ENCODE results near the gene ANKRD11. TPM values are rescaled to one million over a fixed set of nuclear protein-coding genes. Genes with fewer than 3 reads are reported as not detected.

ANKRD11 gene
- total RNA-seq, 1 donor from 2014 or later = 133 TPM

DNA sequence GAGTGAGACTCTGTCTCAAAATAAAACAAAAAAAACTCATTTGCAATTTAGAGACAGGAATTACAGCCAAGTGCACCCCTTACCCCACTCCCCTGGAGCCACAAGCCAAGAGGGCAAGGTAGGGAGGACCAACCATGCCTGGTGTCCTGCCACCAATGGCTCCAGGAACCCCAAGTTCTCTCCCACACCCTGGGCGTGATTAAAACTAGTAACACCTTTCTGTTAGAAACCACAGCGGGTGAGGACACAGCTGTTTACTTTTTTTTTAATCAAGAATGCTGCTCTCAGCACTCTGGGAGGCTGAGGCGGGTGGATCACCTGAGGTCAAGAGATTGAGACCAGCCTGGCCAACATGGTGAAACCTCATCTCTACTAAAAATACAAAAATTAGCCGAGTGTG is 38.1 kb downstream of the ANKRD11 start:
- H3K4me3 ChIP-seq (ENCODE audit: low read depth, low read length) = no peak overlapping the region
- no peak for DNase-seq (ENCODE audit: low read depth)
- H3K27me3 ChIP-seq (ENCODE audit: control insufficient read depth, insufficient read depth, low read length) = no peaks in the 10 kb centered on the region
- H3K36me3 ChIP-seq (ENCODE audit: control insufficient read depth, insufficient read depth, low read length) = no peaks in the 10 kb centered on the region
- TF ChIP-seq, protein P1, sequence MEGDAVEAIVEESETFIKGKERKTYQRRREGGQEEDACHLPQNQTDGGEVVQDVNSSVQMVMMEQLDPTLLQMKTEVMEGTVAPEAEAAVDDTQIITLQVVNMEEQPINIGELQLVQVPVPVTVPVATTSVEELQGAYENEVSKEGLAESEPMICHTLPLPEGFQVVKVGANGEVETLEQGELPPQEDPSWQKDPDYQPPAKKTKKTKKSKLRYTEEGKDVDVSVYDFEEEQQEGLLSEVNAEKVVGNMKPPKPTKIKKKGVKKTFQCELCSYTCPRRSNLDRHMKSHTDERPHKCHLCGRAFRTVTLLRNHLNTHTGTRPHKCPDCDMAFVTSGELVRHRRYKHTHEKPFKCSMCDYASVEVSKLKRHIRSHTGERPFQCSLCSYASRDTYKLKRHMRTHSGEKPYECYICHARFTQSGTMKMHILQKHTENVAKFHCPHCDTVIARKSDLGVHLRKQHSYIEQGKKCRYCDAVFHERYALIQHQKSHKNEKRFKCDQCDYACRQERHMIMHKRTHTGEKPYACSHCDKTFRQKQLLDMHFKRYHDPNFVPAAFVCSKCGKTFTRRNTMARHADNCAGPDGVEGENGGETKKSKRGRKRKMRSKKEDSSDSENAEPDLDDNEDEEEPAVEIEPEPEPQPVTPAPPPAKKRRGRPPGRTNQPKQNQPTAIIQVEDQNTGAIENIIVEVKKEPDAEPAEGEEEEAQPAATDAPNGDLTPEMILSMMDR (IDR thresholded peaks at IDR 0.05; ENCODE audit: insufficient read depth, low read length, poor library complexity, severe bottlenecking) = no peak

DNA sequence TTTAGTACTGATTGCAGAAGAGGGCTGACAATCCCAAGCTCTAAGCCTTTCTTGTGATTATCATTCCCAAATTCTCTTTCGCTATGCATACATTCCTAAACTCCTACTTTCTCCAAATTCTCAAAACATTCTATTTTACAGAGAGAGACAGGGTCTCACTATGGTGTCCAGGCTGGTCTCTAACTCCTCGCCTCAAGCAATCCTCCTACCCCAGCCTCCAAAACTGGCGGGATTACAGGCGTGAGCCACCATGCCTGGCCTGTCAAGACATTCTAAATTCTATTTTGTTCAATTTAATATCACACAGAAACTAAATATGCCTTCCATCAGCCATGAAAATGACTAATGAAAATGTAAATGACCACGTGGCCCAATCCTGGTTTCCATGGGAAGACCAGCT is 39.8 kb downstream of the ANKRD11 start:
- Histone ChIP-seq H3K27me3 (ENCODE audit: control insufficient read depth, insufficient read depth, low read length) (no peaks in the 10 kb centered on the region), H3K36me3 (ENCODE audit: control insufficient read depth, insufficient read depth, low read length) (no peaks in the 10 kb centered on the region), H3K4me3 (ENCODE audit: low read depth, low read length) (no peak overlapping the region)
- DNase-seq (ENCODE audit: low read depth) = no peak
- TF ChIP-seq, protein P1 (IDR thresholded peaks at IDR 0.05; ENCODE audit: insufficient read depth, low read length, poor library complexity, severe bottlenecking) = no peak

DNA sequence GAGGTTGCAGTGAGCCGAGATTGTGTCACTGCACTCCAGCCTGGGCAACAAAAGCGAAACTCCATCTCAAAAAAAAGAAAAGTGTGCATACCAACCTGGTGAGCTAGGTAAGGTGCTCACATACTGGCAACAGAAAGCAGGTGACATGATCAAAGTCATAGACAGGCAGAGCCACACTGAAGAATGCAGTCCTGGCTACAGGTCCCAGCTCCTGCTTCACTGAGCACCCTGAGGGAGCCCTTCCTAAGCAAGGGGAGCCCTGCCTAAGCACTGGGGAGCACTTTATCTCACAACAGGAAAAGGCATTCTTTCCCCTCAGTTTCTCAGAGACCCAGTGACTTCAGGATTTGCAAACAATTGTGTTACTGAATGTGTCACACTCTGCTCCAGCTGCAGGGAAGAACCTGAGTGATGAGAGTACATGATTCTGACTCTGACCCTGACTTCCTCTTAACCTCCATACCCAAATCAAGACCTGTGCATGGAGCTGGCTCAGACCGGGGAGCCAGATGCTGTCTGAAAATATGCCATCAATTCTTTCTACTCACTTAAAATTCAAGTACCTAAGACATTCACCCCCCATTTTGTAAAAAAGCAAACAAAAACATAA is 40.5 kb downstream of the ANKRD11 start:
- DNase-seq (ENCODE audit: low read depth) = no peak
- TF ChIP-seq, protein P1 (IDR thresholded peaks at IDR 0.05; ENCODE audit: insufficient read depth, low read length, poor library complexity, severe bottlenecking) = no peak
- Histone ChIP-seq H3K36me3 (ENCODE audit: control insufficient read depth, insufficient read depth, low read length) (no peaks in the 10 kb centered on the region), H3K27me3 (ENCODE audit: control insufficient read depth, insufficient read depth, low read length) (no peaks in the 10 kb centered on the region), H3K4me3 (ENCODE audit: low read depth, low read length) (no peak overlapping the region)

DNA sequence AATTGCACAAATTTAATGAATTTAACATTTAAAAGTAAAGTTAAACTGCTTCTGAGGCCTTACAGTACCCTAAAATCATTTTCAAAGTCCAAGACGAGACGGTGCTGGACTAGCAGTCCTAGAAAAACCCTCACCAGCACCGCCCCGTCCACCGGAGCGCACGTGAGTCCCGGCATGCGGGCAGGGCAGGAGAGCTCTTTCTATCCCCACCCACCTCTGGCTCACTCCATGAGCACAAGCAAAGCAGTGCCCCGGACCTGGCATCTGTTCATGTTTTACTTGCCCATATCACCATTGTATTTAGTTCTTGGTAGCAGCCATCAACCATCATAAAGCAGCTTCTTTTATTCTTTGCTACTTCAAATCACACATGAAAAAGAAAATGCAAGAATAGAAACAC is 41.7 kb downstream of the ANKRD11 start:
- Histone ChIP-seq H3K27me3 (ENCODE audit: control insufficient read depth, insufficient read depth, low read length) (no peaks in the 10 kb centered on the region), H3K4me3 (ENCODE audit: low read depth, low read length) (no peak overlapping the region), H3K36me3 (ENCODE audit: control insufficient read depth, insufficient read depth, low read length) (no peaks in the 10 kb centered on the region)
- TF ChIP-seq, protein P1 (IDR thresholded peaks at IDR 0.05; ENCODE audit: insufficient read depth, low read length, poor library complexity, severe bottlenecking) = no peak
- no peak for DNase-seq (ENCODE audit: low read depth)

DNA sequence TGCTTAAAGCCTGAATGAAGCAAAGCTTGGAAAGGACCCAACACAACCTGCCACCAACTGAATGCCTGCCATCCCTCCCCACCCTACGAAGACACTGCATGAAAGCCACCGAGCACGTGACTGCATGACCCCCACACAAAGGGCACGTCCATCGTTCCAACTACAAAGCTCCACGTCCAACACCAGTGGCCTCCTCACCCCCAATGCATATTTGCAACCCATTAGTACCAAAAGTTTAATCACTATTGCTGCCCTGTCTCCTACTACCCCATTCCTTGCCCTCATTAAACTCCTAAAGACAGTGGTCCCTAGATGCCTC is 43.4 kb downstream of the ANKRD11 start:
- no peaks in the 10 kb centered on the region for H3K27me3 ChIP-seq (ENCODE audit: control insufficient read depth, insufficient read depth, low read length)
- no peak for DNase-seq (ENCODE audit: low read depth)
- TF ChIP-seq, protein P1 (IDR thresholded peaks at IDR 0.05; ENCODE audit: insufficient read depth, low read length, poor library complexity, severe bottlenecking) = no peak
- H3K36me3 ChIP-seq (ENCODE audit: control insufficient read depth, insufficient read depth, low read length) = no peaks in the 10 kb centered on the region
- H3K4me3 ChIP-seq (ENCODE audit: low read depth, low read length) = no peak overlapping the region

Measured in kidney epithelial cell (primary cell).